OCI-LY3 (cell line): Measurements from ENCODE around the gene ATXN2.

Experiments used
- EZH2phosphoT487 ChIP-seq: fragments of 200-600 bp; shearing (Covaris generic); IDR thresholded peaks from 2 replicates; pipeline ENCODE4 v1.6.1; 2018; ENCODE audit warnings: antibody characterized with exemption, mixed run types, low read depth
- TF ChIP-seq, protein P1 (sequence below): fragments of 200-600, 300-600 bp; sonication (generic); IDR thresholded peaks from 2 replicates; pipeline ENCODE4 v1.5.1; 2014; ENCODE audit warnings: antibody characterized with exemption, low read length, low read depth

DNA sequence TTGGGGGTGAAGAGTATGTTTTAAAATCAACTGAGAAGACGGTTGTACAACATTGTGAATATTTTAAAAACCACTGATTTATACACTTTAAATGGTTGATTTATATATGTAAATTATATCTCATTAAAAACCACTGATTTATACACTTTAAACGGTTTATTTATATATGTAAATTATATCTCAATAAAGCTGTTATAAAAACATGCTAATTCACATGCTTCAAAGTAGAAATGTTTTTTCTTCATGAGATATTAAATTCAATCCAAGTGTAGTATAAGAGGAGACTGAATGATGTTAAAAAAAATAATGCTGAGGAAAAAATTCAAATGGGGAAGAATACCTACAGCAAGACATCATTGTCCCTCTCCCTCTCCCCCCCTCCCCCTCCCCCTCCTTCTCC lies 92.9 kb downstream of the ATXN2 start:
- TF ChIP-seq, protein P1, sequence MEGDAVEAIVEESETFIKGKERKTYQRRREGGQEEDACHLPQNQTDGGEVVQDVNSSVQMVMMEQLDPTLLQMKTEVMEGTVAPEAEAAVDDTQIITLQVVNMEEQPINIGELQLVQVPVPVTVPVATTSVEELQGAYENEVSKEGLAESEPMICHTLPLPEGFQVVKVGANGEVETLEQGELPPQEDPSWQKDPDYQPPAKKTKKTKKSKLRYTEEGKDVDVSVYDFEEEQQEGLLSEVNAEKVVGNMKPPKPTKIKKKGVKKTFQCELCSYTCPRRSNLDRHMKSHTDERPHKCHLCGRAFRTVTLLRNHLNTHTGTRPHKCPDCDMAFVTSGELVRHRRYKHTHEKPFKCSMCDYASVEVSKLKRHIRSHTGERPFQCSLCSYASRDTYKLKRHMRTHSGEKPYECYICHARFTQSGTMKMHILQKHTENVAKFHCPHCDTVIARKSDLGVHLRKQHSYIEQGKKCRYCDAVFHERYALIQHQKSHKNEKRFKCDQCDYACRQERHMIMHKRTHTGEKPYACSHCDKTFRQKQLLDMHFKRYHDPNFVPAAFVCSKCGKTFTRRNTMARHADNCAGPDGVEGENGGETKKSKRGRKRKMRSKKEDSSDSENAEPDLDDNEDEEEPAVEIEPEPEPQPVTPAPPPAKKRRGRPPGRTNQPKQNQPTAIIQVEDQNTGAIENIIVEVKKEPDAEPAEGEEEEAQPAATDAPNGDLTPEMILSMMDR = no peak
- no peak for TF ChIP-seq EZH2phosphoT487
